H9 (cell line): Measurements from ENCODE around the gene DNAH1. TPM values are rescaled to one million over a fixed set of nuclear protein-coding genes. Genes with fewer than 3 reads are reported as not detected.

Source experiments
- DNase-seq: peaks from one replicate; pipeline ENCODE4 v3.0.0-alpha.2; 2017
- H2AFZ ChIP-seq: one replicate; pipeline ENCODE4 v1.6.1; 2013; ENCODE audit warnings: mild to moderate bottlenecking, low read length, control low read depth, moderate library complexity
- H2AK5ac ChIP-seq: 2 replicates; pipeline ENCODE4 v1.6.1; 2013; ENCODE audit warnings: low read length, control low read depth, mixed read lengths; ENCODE audit not compliant: insufficient read length
- H2BK120ac ChIP-seq: one replicate; pipeline ENCODE4 v1.6.1; 2013; ENCODE audit warnings: low read depth, mild to moderate bottlenecking, low read length, control low read depth, inconsistent platforms; ENCODE audit not compliant: poor library complexity, severe bottlenecking
- H2BK12ac ChIP-seq: 2 replicates; pipeline ENCODE4 v1.6.1; 2013; ENCODE audit warnings: low read length, control low read depth, mixed read lengths, low read depth; ENCODE audit not compliant: insufficient read length
- H2BK15ac ChIP-seq: 2 replicates; pipeline ENCODE4 v1.6.1; 2013; ENCODE audit warnings: low read depth, low read length, control low read depth
- H2BK20ac ChIP-seq: one replicate; pipeline ENCODE4 v1.6.1; 2013; ENCODE audit warnings: low read depth, mild to moderate bottlenecking, low read length, control low read depth, inconsistent platforms; ENCODE audit not compliant: poor library complexity, severe bottlenecking
- H2BK5ac ChIP-seq: 2 replicates; pipeline ENCODE4 v1.6.1; 2013; ENCODE audit warnings: low read length, control low read depth, mixed read lengths; ENCODE audit not compliant: insufficient read length
- H3K14ac ChIP-seq: 2 replicates; pipeline ENCODE4 v1.6.1; 2013; ENCODE audit warnings: low read length, control low read depth; ENCODE audit not compliant: insufficient read depth
- H3K18ac ChIP-seq: 2 replicates; pipeline ENCODE4 v1.6.1; 2013; ENCODE audit warnings: low read depth, mild to moderate bottlenecking, mixed read lengths, low read length, control low read depth; ENCODE audit not compliant: insufficient read length
- H3K23ac ChIP-seq: 2 replicates; pipeline ENCODE4 v1.6.1; 2013; ENCODE audit warnings: low read length, control low read depth, mixed read lengths, low read depth; ENCODE audit not compliant: insufficient read length
- H3K23me2 ChIP-seq: 2 replicates; pipeline ENCODE4 v1.6.1; 2013; ENCODE audit warnings: low read depth, mild to moderate bottlenecking, mixed read lengths, low read length, control low read depth; ENCODE audit not compliant: insufficient read length, poor library complexity, severe bottlenecking
- H3K27ac ChIP-seq: 2 replicates; pipeline ENCODE4 v1.5.1; 2013; ENCODE audit warnings: low read length, control low read depth, mixed read lengths, low read depth; ENCODE audit not compliant: insufficient read length
- H3K27me3 ChIP-seq: 2 replicates; pipeline ENCODE4 v1.6.1; 2013; ENCODE audit warnings: low read length, control low read depth, inconsistent platforms; ENCODE audit not compliant: insufficient read depth
- H3K4ac ChIP-seq: 2 replicates; pipeline ENCODE4 v1.6.1; 2013; ENCODE audit warnings: low read depth, mild to moderate bottlenecking, control low read depth, inconsistent platforms, low read length, moderate library complexity
- H3K4me1 ChIP-seq: 2 replicates; pipeline ENCODE4 v1.6.1; 2013; ENCODE audit warnings: low read length, control low read depth, inconsistent platforms; ENCODE audit not compliant: insufficient read depth
- H3K4me2 ChIP-seq: 2 replicates; pipeline ENCODE4 v1.6.1; 2013; ENCODE audit warnings: low read length, control low read depth, mixed read lengths; ENCODE audit not compliant: insufficient read length, insufficient read depth
- H3K56ac ChIP-seq: 2 replicates; pipeline ENCODE4 v1.6.1; 2013; ENCODE audit warnings: low read depth, mild to moderate bottlenecking, mixed read lengths, low read length, control low read depth; ENCODE audit not compliant: insufficient read length
- H3K79me1 ChIP-seq: 2 replicates; pipeline ENCODE4 v1.6.1; 2013; ENCODE audit warnings: low read depth, mild to moderate bottlenecking, moderate library complexity, low read length, control low read depth, inconsistent platforms; ENCODE audit not compliant: insufficient read depth, poor library complexity, severe bottlenecking
- H3K79me2 ChIP-seq: 2 replicates; pipeline ENCODE4 v1.6.1; 2013; ENCODE audit warnings: low read length, control low read depth, inconsistent platforms; ENCODE audit not compliant: insufficient read depth
- H3K9ac ChIP-seq: 2 replicates; pipeline ENCODE4 v1.6.1; 2013; ENCODE audit warnings: low read length, control low read depth, mixed read lengths; ENCODE audit not compliant: insufficient read length; ENCODE audit errors: extremely low read depth
- H3K9me3 ChIP-seq: one replicate; pipeline ENCODE4 v1.6.1; 2013; ENCODE audit warnings: low read depth, low read length, inconsistent platforms; ENCODE audit not compliant: control insufficient read depth
- H3T11ph ChIP-seq: one replicate; pipeline ENCODE4 v1.6.1; 2013; ENCODE audit warnings: mild to moderate bottlenecking, low read length, control low read depth, inconsistent platforms
- H4K20me1 ChIP-seq: one replicate; pipeline ENCODE4 v1.6.1; 2013; ENCODE audit not compliant: control insufficient read depth, insufficient read length, insufficient read depth
- H4K5ac ChIP-seq: 2 replicates; pipeline ENCODE4 v1.6.1; 2013; ENCODE audit warnings: low read depth, mild to moderate bottlenecking, mixed read lengths, low read length, control low read depth; ENCODE audit not compliant: insufficient read length
- H4K8ac ChIP-seq: replicated peaks from 2 replicates; pipeline ENCODE4 v1.6.1; 2013; ENCODE audit warnings: low read length, control low read depth, mixed read lengths, low read depth; ENCODE audit not compliant: insufficient read length
- H4K91ac ChIP-seq: 2 replicates; pipeline ENCODE4 v1.6.1; 2013; ENCODE audit warnings: low read depth, mild to moderate bottlenecking, moderate library complexity, mixed read lengths, low read length, control low read depth; ENCODE audit not compliant: insufficient read length
- H3K27ac Mint-ChIP-seq, 3 experiments: 2 replicates in 2 of 3; 3 replicates in 1 of 3; pipeline ENCODE4 v1.8.0; 2020 to 2021; ENCODE audit warnings: mixed read lengths in 3 of 3, mild to moderate bottlenecking in 1 of 3, moderate library complexity in 1 of 3
- H3K27me3 Mint-ChIP-seq: 2 replicates; pipeline ENCODE4 v1.8.0; 2021; ENCODE audit warnings: low read depth, mild to moderate bottlenecking, moderate library complexity, mixed read lengths
- H3K36me3 Mint-ChIP-seq, 3 experiments: 2 replicates in 2 of 3; 3 replicates in 1 of 3; pipeline ENCODE4 v1.8.0; 2020 to 2021; ENCODE audit warnings: low read depth in 3 of 3, mixed read lengths in 3 of 3; ENCODE audit not compliant: insufficient read depth in 1 of 3
- H3K4me1 Mint-ChIP-seq, 2 experiments: 2 replicates each; pipeline ENCODE4 v1.8.0; 2020; ENCODE audit warnings: mixed read lengths in 2 of 2
- H3K4me3 Mint-ChIP-seq, 2 experiments: 2 replicates in 1 of 2; 3 replicates in 1 of 2; pipeline ENCODE4 v1.8.0; 2020 to 2021; ENCODE audit warnings: mild to moderate bottlenecking in 2 of 2, mixed read lengths in 2 of 2, moderate library complexity in 1 of 2
- H3K9me3 Mint-ChIP-seq, 2 experiments: 2 replicates in 1 of 2; 3 replicates in 1 of 2; pipeline ENCODE4 v1.8.0; 2020; ENCODE audit warnings: mild to moderate bottlenecking in 2 of 2, mixed read lengths in 2 of 2, moderate library complexity in 1 of 2
- CTCF ChIP-seq: fragments of 200-600 bp; sonication (generic); conservative IDR thresholded peaks from 3 replicates; pipeline ENCODE4 v1.8.0; 2021; ENCODE audit warnings: antibody characterized with exemption, mild to moderate bottlenecking
- WGBS: extraction: QIAGEN DNeasy Blood & Tissue Kit; methylation state at CpG from one replicate; pipeline ENCODE4 v1.1.7; 2013; ENCODE audit warnings: missing lambda C conversion rate, low lambda C conversion rate, mixed read lengths; ENCODE audit not compliant: insufficient read length; ENCODE audit errors: extremely low coverage; 5-methylcytosine and 5-hydroxymethylcytosine counted together
- total RNA-seq: library from RNA; stranded (reverse); gene quantifications from 2 replicates; pipeline ENCODE4 v1.2.1, GENCODE V29; 2021

The DNAH1 gene
- total RNA-seq, 1 experiment from 2014 or later, result 2.0 TPM

GRCh38 chr3:52385157-52385556 is 69.0 kb downstream of the DNAH1 start:
- Histone ChIP-seq H3K79me2 (no peaks in the 10 kb centered on the region), H3T11ph (no peak overlapping the region), H2AFZ (no peak overlapping the region), H3K4ac (no peak overlapping the region), H3K27me3 (no peaks in the 10 kb centered on the region), H2AK5ac (no peak overlapping the region), H3K14ac (no peak overlapping the region), H3K23ac (no peak overlapping the region), H3K79me1 (no peaks in the 10 kb centered on the region), H3K9ac (no peak overlapping the region), H4K5ac (no peak overlapping the region), H2BK15ac (no peak overlapping the region), H4K91ac (no peak overlapping the region), H3K27ac (no peak overlapping the region), H4K20me1 (no peaks in the 10 kb centered on the region), H2BK12ac (no peak overlapping the region), H2BK120ac (no peak overlapping the region), H4K8ac (no peak overlapping the region), H3K4me2 (no peak overlapping the region), H2BK20ac (no peak overlapping the region), H3K56ac (no peak overlapping the region), H3K4me1 (no peaks in the 10 kb centered on the region), H3K9me3 (no peaks in the 10 kb centered on the region), H3K23me2 (no peaks in the 10 kb centered on the region), H3K18ac (no peak overlapping the region), H2BK5ac (no peak overlapping the region)
- Mint-ChIP-seq H3K4me3 (no peak overlapping the region), H3K36me3 (no peaks in the 10 kb centered on the region), H3K9me3 (no peaks in the 10 kb centered on the region), H3K27me3 (peaks cover 7% of the 10 kb centered on the region), H3K27ac (peak overlapping the region in 2 of 3 experiments; percentile 18 to 90; a peak in 3 of 7 replicates), H3K4me1 (peaks cover 10 to 14% of the 10 kb centered on the region in 2 experiments)
- DNase-seq, result peak; percentile 93
- no CpG with 5 or more reads among the region's 10 CpGs for WGBS
- TF ChIP-seq CTCF, result peak; percentile 94
